Fibroblast of lung (primary cell): Measurements from ENCODE around the gene BNIP3. TPM values are rescaled to one million over a fixed set of nuclear protein-coding genes. Genes with fewer than 3 reads are reported as not detected.
A peak's percentile ranks its signal among the peaks of the same experiment; 100 is the strongest.

ENCODE experiments used
- DNase-seq, 2 donors: peaks; one replicate each; pipeline versions ENCODE4 v3.0.0 to v3.0.0-alpha.2; 2010; ENCODE audit warnings: low read depth in 2 of 2
- H2AFZ ChIP-seq: 2 replicates; pipeline ENCODE4 v1.5.1; 2012; ENCODE audit warnings: low read length, control low read depth, inconsistent platforms
- H3K27ac ChIP-seq: 2 replicates; pipeline ENCODE4 v1.5.1; 2011; ENCODE audit warnings: low read length, control low read depth; ENCODE audit not compliant: insufficient read depth
- H3K27me3 ChIP-seq: 2 replicates; pipeline ENCODE4 v1.5.1; 2011; ENCODE audit warnings: mild to moderate bottlenecking, low read length; ENCODE audit not compliant: control insufficient read depth, insufficient read depth
- H3K36me3 ChIP-seq: 2 replicates; pipeline ENCODE4 v1.5.1; 2011; ENCODE audit warnings: low read length; ENCODE audit not compliant: control insufficient read depth, insufficient read depth
- H3K4me1 ChIP-seq: 2 replicates; pipeline ENCODE4 v1.5.1; 2011; ENCODE audit warnings: low read length; ENCODE audit not compliant: control insufficient read depth, insufficient read depth; ENCODE audit errors: extremely low read depth
- H3K4me2 ChIP-seq: 2 replicates; pipeline ENCODE4 v1.5.1; 2011; ENCODE audit warnings: low read length, control low read depth; ENCODE audit not compliant: insufficient read depth; ENCODE audit errors: extremely low read depth
- H3K4me3 ChIP-seq, 4 experiments: fragments of 200-600 bp in 1 of 4; sonication (generic) in 1 of 4; replicated peaks in 1 of 4; 2 replicates each; pipeline ENCODE4 v1.5.1; 2011 to 2016; ENCODE audit warnings: low read length in 4 of 4, low read depth in 3 of 4, mild to moderate bottlenecking in 3 of 4, control low read depth in 2 of 4, inconsistent platforms in 1 of 4, mixed read lengths in 1 of 4; ENCODE audit not compliant: insufficient read depth in 1 of 4; ENCODE audit errors: control extremely low read depth in 1 of 4
- H3K79me2 ChIP-seq: 2 replicates; pipeline ENCODE4 v1.5.1; 2012; ENCODE audit warnings: mild to moderate bottlenecking, low read length, inconsistent platforms; ENCODE audit not compliant: control insufficient read depth, insufficient read depth
- H3K9ac ChIP-seq: 2 replicates; pipeline ENCODE4 v1.5.1; 2011; ENCODE audit warnings: mild to moderate bottlenecking, low read length, control low read depth; ENCODE audit not compliant: insufficient read depth
- H3K9me3 ChIP-seq: 2 replicates; pipeline ENCODE4 v1.5.1; 2012; ENCODE audit warnings: low read depth, low read length; ENCODE audit not compliant: control insufficient read depth, insufficient read depth
- H4K20me1 ChIP-seq: 2 replicates; pipeline ENCODE4 v1.5.1; 2011; ENCODE audit warnings: low read length; ENCODE audit not compliant: control insufficient read depth, insufficient read depth; ENCODE audit errors: extremely low read depth
- CTCF ChIP-seq, 2 donors: IDR thresholded peaks in 1 of 2; conservative IDR thresholded peaks in 1 of 2; 1 replicate in 1 of 2; 2 replicates in 1 of 2; pipeline ENCODE4 v1.5.1; 2011 to 2012; ENCODE audit warnings: low read length in 2 of 2, control low read depth in 1 of 2, inconsistent platforms in 1 of 2, low read depth in 1 of 2, mild to moderate bottlenecking in 1 of 2
- EZH2 ChIP-seq: IDR thresholded peaks from 2 replicates; pipeline ENCODE4 v1.5.1; 2012; ENCODE audit warnings: low read length, control low read depth, mild to moderate bottlenecking; ENCODE audit errors: missing control alignments
- polyA minus RNA-seq: library from RNA; depleted of rRNA, polyadenylated mRNA; stranded (reverse); fragments of >200 nt; gene quantifications from 2 replicates; pipeline ENCODE4 v1.2.3, GENCODE V29; 2011; ENCODE audit warnings: low replicate concordance
- polyA plus RNA-seq, 2 donors: library from polyadenylated mRNA; depleted of rRNA in 1 of 2; stranded (reverse) in 1 of 2; unstranded in 1 of 2; fragments of >200 nt; gene quantifications; 2 replicates each; pipeline ENCODE4 v1.2.1, GENCODE V29; 2011 to 2012; ENCODE audit warnings: missing spikeins in 1 of 2
- total RNA-seq: library from RNA; depleted of rRNA; stranded (reverse); fragments of >200 nt; gene quantifications from 2 replicates; pipeline ENCODE4 v1.2.1, GENCODE V29; 2014

Gene BNIP3
- 62.4 and 66.5 TPM in 2 replicates for total RNA-seq
- 64.4 and 104 TPM in 2 replicates for polyA plus RNA-seq
- 63.8 and 103 TPM in 2 replicates for polyA plus RNA-seq (2012)
- 8.4 and 12.1 TPM in 2 replicates for polyA minus RNA-seq

GRCh38 chr10:131981429-131982184, at the start of gene BNIP3:
TSS of gene BNIP3 (minus strand) at chr10:131981923. CDS start at chr10:131981806, 117 bp downstream.
- H3K79me2 ChIP-seq, result peaks cover 47% of the 10 kb centered on the region
- H2AFZ ChIP-seq, result peak within 1 kb of the TSS; percentile 68
- no peaks in the 10 kb centered on the region for H3K27me3 ChIP-seq
- H3K9me3 ChIP-seq, result no peaks in the 10 kb centered on the region
- DNase-seq, result peak; percentile 90 to 94
- H3K27ac ChIP-seq, result peak within 1 kb of the TSS; percentile 77
- no peak for TF ChIP-seq EZH2
- TF ChIP-seq CTCF (conservative IDR thresholded peaks at IDR 0.05 in 1 of 2, IDR thresholded peaks at IDR 0.05 in 1 of 2; ENCODE audit: low read depth in 1 of 2, low read length in 2 of 2), result peak in 1 of 2 donors; percentile 5
- peak within 1 kb of the TSS; percentile 73 for H3K9ac ChIP-seq
- no peaks in the 10 kb centered on the region for H4K20me1 ChIP-seq
- peak within 1 kb of the TSS; percentile 65 to 94 (median 76) for H3K4me3 ChIP-seq
- peak within 1 kb of the TSS; percentile 91 for H3K4me2 ChIP-seq
- H3K36me3 ChIP-seq, result no peaks in the 10 kb centered on the region
- peaks cover 3% of the 10 kb centered on the region for H3K4me1 ChIP-seq

GRCh38 chr10:132030898-132031463, 49.3 kb upstream of the BNIP3 start:
- TF ChIP-seq EZH2 (no peak), CTCF (conservative IDR thresholded peaks at IDR 0.05 in 1 of 2, IDR thresholded peaks at IDR 0.05 in 1 of 2; ENCODE audit: low read depth in 1 of 2, low read length in 2 of 2) (no peak)
- no peaks in the 10 kb centered on the region for H3K4me1 ChIP-seq
- no peaks in the 10 kb centered on the region for H4K20me1 ChIP-seq
- H3K4me3 ChIP-seq, result no peak overlapping the region
- no peaks in the 10 kb centered on the region for H3K36me3 ChIP-seq
- no peak overlapping the region for H2AFZ ChIP-seq
- H3K27me3 ChIP-seq, result peaks cover 9% of the 10 kb centered on the region
- no peak overlapping the region for H3K4me2 ChIP-seq
- no peaks in the 10 kb centered on the region for H3K9me3 ChIP-seq
- H3K79me2 ChIP-seq, result no peaks in the 10 kb centered on the region
- H3K9ac ChIP-seq, result no peak overlapping the region
- no peak for DNase-seq
- H3K27ac ChIP-seq, result no peak overlapping the region

GRCh38 chr10:132028706-132029105, 47.0 kb upstream of the BNIP3 start:
- H3K9ac ChIP-seq, result no peak overlapping the region
- H3K9me3 ChIP-seq, result no peaks in the 10 kb centered on the region
- H2AFZ ChIP-seq, result no peak overlapping the region
- no peak overlapping the region for H3K4me3 ChIP-seq
- no peaks in the 10 kb centered on the region for H3K79me2 ChIP-seq
- no peaks in the 10 kb centered on the region for H3K4me1 ChIP-seq
- H3K27ac ChIP-seq, result no peak overlapping the region
- H3K27me3 ChIP-seq, result no peaks in the 10 kb centered on the region
- TF ChIP-seq EZH2 (no peak), CTCF (conservative IDR thresholded peaks at IDR 0.05 in 1 of 2, IDR thresholded peaks at IDR 0.05 in 1 of 2; ENCODE audit: low read depth in 1 of 2, low read length in 2 of 2) (no peak)
- H4K20me1 ChIP-seq, result no peaks in the 10 kb centered on the region
- no peaks in the 10 kb centered on the region for H3K36me3 ChIP-seq
- DNase-seq, result no peak
- H3K4me2 ChIP-seq, result no peak overlapping the region
